ENCODE measurements around the gene NSMCE3. TPM values are rescaled to one million over a fixed set of nuclear protein-coding genes. Genes with fewer than 3 reads are reported as not detected.
"Not testable (repeated sequence)": the region's sequence is repeated elsewhere in the genome, so short reads cannot be mapped to it uniquely, and the experiment has no call there.

NSMCE3 gene
- total RNA-seq, 2 experiments from 2014 or later: 8.6 to 8.7 TPM

DNA sequence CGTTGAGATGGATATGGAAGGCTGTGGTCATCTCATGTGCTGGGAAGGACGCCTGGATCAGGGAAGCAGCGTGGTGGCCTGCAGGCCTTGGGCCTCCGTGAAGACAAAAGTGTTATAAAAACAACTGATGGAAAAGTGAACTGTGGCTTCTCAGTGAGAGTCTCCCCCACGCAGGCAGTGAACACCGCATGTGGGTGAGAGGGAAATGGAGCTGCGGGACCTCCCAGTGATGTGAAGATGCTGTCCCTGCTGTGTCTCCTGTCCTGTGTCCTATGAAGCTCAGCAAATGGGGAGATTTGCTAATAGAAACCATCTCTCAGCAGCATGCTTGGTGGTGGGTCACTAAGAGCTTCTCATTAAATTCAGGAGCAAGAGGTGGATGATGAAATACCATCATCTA, 25.1 kb downstream of the NSMCE3 start:
- peaks cover 2% of the 10 kb centered on the region for H3K27me3 Mint-ChIP-seq
- no peak overlapping the region for H3K4me3 Mint-ChIP-seq
- no peak overlapping the region for H3K27ac Mint-ChIP-seq
- no peaks in the 10 kb centered on the region for H3K9me3 Mint-ChIP-seq
- H3K4me1 Mint-ChIP-seq: no peaks in the 10 kb centered on the region
- no peak for DNase-seq
- no peaks in the 10 kb centered on the region for H3K36me3 Mint-ChIP-seq

DNA sequence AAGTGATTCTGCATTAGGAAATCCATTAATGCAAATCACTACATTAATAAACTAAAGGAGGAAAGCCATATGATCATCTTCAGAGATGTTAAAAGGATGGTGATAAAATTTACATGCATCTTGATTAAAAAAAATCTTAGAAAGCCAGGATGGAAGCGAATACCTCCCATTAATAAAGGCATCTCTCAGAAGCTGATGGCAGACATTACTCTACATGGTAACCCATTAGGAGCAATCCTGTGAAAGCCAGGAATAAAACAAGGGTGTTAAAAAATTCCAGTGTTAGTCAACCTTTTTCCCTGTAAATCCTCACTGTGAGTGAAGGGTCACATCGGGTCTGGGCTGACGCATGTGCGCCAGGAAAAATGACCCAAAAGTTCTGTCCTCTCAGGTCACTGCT, 25.5 kb downstream of the NSMCE3 start:
- Mint-ChIP-seq H3K27me3 (peaks cover 6% of the 10 kb centered on the region), H3K36me3 (no peaks in the 10 kb centered on the region), H3K27ac (no peak overlapping the region), H3K4me3 (no peak overlapping the region), H3K9me3 (no peaks in the 10 kb centered on the region), H3K4me1 (no peaks in the 10 kb centered on the region)
- DNase-seq: no peak

DNA sequence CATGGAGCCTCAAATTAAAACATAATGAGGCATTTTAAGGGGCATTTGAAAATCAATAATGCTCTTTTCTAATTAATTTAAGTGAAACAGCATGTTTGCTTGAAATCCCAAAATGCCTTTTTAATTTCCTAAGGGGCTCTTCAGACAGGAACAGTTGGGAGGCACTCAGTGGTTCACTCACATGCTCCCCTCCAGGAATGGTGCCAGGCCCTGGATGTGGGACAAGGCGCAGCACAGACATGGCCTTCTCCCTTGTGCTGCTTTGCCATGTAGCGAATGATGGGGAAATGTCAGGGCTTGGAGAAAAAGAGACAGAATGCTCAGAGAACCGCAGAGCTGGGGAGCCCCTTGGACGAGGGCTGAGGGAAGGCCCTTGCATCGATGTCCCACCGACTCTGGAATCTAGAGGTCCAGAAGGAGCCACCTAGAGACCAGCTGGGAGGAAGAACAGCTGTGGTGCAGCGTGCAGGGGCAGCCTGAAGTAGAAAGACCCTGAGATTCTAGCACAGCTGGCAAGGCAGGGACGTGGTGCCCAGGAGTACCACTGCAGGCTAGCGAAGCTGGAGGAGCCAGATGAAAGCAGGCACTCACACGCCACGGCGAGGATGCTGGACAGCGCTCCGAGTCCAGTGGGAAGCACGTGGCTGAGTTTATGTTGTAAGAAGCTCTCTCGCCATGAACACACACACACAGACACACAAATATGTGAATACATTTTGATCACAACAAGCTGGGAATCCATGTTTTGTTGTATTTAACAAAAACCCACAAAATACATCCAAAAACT, 27.0 kb downstream of the NSMCE3 start:
- Mint-ChIP-seq H3K36me3 (no peaks in the 10 kb centered on the region), H3K27me3 (peaks cover 6% of the 10 kb centered on the region), H3K9me3 (no peaks in the 10 kb centered on the region), H3K4me1 (no peaks in the 10 kb centered on the region), H3K27ac (no peak overlapping the region), H3K4me3 (no peak overlapping the region)
- no peak for DNase-seq

DNA sequence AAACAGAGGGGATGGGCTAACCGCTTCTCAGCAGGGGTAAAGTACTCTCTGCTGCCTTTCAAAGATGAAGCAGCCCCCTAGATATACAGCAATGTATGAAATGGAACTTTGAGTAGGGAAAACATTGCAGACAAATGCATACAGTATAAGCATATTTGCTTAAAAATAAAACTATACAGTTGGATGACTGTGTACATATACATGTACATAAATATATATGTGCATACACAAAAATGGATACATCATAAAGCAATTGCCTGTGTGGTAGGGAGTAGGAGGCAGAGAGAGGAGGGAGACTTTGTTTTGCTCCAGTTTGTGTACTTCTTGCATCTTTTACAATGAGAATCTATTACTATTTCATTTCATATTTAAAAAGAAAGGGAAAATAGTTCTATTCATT, 28.4 kb downstream of the NSMCE3 start:
- Mint-ChIP-seq H3K27me3 (peaks cover 10% of the 10 kb centered on the region), H3K4me1 (no peaks in the 10 kb centered on the region), H3K4me3 (no peak overlapping the region), H3K9me3 (no peaks in the 10 kb centered on the region), H3K36me3 (no peaks in the 10 kb centered on the region), H3K27ac (no peak overlapping the region)
- no peak for DNase-seq

DNA sequence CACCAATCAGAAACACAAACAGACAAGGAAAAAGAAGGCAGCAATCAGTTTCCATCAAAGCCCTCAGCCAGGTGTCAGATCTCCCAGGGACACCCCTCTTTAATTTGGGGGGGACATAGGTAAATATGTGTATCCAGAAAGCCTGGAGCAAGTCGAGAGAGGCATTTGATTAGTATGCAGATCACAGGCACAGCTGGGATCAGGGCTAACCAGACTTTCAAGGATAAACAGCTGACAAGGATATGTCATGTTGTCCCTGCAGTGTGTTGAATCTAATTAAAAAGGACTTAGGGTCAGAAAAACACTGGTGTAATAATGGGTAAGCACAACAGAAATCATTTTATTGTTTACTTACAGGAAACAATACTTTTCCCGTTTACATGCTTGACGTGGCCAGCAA, 30.2 kb downstream of the NSMCE3 start:
- Mint-ChIP-seq H3K36me3 (no peaks in the 10 kb centered on the region), H3K27ac (no peak overlapping the region), H3K27me3 (peaks cover 13% of the 10 kb centered on the region), H3K4me3 (no peak overlapping the region), H3K4me1 (no peaks in the 10 kb centered on the region), H3K9me3 (peaks cover 8% of the 10 kb centered on the region)
- DNase-seq: no peak

DNA sequence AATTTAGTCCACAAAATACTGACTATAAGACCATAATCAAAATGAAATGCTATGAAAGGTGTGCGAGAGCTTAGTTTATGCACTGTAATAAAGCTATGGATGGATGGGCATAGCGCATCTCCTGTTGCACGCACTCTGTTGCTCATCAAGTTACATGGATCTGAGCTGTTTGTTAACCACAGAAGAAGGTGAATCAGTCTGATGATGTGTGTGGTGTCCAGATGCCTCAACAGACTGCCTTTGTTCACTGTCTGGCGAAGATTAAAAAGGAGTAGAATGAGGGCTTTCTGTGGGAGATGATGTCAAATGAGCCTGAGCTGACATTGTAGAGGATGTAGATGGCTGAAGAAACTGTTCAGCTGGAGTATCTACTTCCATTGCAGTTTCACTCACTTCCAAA, 36.1 kb downstream of the NSMCE3 start:
- Mint-ChIP-seq H3K4me3 (no peak overlapping the region), H3K27me3 (peaks cover 19% of the 10 kb centered on the region), H3K27ac (no peak overlapping the region), H3K9me3 (peaks cover 8% of the 10 kb centered on the region), H3K36me3 (no peaks in the 10 kb centered on the region), H3K4me1 (no peaks in the 10 kb centered on the region)
- DNase-seq: no peak

DNA sequence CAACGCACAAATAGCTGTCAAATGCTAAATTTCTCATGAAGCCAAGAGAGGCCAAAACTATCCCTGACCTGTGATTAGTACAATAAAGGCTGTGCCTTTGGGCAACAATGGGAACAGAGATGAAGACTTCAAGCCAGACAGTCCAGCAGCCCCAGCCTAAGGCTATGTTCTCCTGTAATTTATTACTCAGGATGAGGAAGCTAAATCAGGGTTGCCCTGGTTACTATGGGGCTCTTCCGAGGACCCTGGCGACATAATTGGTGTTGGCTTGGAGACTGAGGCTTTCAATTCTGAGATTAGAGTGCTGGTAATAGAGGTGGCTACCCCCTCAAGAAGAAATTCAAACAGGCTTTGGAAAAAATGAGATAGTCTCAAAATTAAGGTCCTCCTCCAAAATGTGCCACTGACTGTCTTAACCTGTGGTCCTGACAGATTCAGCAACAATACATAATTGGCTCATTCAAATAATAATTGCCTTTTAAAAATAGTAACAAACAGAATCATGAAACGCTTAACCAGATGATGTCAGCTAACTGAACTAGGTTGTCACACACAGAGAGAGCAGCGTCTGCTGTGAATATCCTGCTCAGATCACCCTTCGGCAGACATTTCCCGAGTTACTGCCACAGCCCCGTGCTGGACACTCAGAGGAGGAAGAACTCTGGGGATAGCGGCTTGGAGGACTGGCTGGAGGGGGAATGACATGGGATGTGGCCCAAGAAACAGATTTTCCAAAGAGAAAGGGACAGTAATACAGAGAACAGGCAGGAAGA, 43.0 kb downstream of the NSMCE3 start:
- no peak overlapping the region for H3K27ac Mint-ChIP-seq
- no peak for DNase-seq
- no peaks in the 10 kb centered on the region for H3K36me3 Mint-ChIP-seq
- H3K4me3 Mint-ChIP-seq: no peak overlapping the region
- H3K4me1 Mint-ChIP-seq: no peaks in the 10 kb centered on the region
- H3K27me3 Mint-ChIP-seq: peaks cover 38% of the 10 kb centered on the region
- no peaks in the 10 kb centered on the region for H3K9me3 Mint-ChIP-seq

DNA sequence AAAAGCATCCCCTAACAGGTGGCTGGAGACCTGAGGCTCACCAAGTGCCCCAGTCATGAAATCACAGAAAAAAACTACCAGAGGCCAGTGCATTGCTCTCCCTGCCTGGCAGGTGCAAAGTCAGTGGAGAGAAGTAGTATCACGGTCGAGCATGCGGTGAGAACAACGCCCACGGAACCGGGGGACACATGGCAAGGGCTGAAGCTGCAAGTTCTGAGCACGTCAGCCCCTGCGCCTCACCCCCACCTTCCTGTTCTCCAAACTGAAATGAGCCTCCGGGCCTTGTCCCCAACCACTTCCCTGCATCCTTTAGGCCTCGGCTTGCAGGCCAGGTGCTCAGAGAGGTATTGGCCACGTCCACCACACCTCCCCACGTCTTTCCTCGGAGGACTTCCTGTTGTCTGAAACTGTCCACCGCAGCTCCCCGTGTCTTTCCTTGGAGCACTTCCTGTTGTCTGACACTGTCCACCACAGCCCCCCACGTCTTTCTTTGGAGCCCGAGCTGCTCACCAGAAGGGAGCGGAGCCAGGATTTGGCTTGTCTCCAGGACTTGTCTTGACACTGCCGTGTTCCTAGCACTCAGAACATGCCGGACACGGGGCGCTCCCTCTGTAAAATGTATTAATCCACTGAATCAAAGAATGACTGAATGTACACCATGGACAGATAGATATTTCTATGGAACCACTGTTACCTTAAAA, 43.9 kb downstream of the NSMCE3 start:
- no peaks in the 10 kb centered on the region for H3K36me3 Mint-ChIP-seq
- no peak overlapping the region for H3K27ac Mint-ChIP-seq
- no peaks in the 10 kb centered on the region for H3K4me1 Mint-ChIP-seq

DNA sequence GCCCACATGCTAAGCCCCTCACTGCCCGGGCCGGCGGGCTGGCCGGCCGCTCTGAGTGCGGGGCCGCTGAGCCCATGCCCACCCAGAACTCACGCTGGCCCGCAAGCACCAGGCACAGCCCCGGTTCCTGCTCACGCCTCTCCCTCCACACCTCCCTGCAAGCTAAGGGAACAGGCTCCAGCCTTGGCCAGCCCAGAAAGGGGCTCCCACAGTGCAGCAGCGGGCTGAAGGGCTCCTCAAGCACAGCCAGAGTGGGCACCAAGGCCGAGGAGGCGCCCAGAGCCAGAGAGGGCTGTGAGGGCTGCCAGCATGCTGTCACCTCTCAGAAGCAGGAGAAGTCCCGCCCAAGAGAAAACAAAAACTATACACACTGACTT, 44.6 kb downstream of the NSMCE3 start:
- peaks cover 34% of the 10 kb centered on the region for H3K27me3 Mint-ChIP-seq
- not testable (repeated sequence) for DNase-seq, H3K9me3 Mint-ChIP-seq, H3K4me3 Mint-ChIP-seq, H3K27ac Mint-ChIP-seq, H3K4me1 Mint-ChIP-seq, H3K36me3 Mint-ChIP-seq

More for the DNA sequence above, 43.9 kb downstream of the NSMCE3 start:
- no peak overlapping the region for H3K4me3 Mint-ChIP-seq
- peaks cover 38% of the 10 kb centered on the region for H3K27me3 Mint-ChIP-seq
- no peaks in the 10 kb centered on the region for H3K9me3 Mint-ChIP-seq
- no peak for DNase-seq

DNA sequence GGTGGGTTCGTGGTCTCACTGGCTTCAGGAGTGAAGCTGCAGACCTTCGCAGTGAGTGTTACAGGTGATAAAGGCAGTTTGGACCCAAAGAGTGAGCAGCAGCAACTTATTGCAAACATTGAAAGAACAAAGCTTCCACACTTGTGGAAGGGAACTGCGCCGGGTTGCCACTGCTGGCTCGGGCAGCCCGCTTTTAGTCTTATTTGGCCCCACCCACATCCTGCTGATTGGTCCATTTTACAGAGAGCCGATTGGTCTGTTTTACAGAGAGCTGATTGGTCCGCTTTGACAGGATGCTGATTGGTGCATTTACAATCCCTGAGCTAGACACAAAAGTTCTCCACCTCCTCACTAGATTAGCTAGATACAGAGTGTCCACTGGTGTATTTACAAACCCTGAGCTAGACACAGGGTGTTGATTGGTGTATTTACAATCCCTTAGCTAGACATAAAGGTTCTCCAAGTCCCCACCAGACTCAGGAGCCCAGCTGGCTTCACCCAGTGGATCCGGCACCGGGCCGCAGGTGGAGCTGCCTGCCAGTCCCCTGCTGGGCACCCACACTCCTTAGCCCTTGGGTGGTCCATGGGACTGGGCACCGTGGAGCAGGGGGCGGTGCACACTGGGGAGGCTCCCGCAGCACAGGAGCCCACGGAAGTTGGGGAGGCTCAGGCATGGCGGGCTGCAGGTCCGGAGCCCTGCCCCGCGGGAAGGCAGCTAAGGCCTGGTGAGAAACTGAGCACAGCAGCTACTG, 45.2 kb downstream of the NSMCE3 start:
- not testable (repeated sequence) for H3K4me1 Mint-ChIP-seq, H3K9me3 Mint-ChIP-seq, H3K4me3 Mint-ChIP-seq, DNase-seq, H3K27ac Mint-ChIP-seq, H3K36me3 Mint-ChIP-seq
- peaks cover 28% of the 10 kb centered on the region for H3K27me3 Mint-ChIP-seq

DNA sequence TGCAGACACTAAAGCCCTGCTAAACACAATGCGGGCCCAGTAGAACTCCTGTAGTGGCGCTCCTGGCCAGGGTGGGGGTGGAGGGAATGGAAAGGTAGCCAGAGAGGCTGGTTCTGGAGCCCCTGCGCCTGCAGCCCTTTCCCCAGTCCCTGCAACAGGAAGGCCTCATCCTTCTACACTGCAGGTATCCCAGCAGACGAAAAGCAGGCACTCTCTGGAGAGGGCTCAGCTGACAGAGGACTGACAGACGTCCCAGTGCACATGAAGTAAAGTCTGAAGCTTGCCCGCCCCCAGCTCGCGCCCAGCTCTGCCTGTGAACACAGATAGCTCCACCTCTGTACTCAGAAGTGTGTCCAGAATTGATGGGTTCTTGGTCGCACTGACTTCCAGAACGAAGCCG, 46.0 kb downstream of the NSMCE3 start:
- Mint-ChIP-seq H3K36me3 (no peaks in the 10 kb centered on the region), H3K27ac (no peak overlapping the region), H3K4me3 (no peak overlapping the region), H3K27me3 (peaks cover 27% of the 10 kb centered on the region), H3K4me1 (no peaks in the 10 kb centered on the region), H3K9me3 (no peaks in the 10 kb centered on the region)
- DNase-seq: no peak

DNA sequence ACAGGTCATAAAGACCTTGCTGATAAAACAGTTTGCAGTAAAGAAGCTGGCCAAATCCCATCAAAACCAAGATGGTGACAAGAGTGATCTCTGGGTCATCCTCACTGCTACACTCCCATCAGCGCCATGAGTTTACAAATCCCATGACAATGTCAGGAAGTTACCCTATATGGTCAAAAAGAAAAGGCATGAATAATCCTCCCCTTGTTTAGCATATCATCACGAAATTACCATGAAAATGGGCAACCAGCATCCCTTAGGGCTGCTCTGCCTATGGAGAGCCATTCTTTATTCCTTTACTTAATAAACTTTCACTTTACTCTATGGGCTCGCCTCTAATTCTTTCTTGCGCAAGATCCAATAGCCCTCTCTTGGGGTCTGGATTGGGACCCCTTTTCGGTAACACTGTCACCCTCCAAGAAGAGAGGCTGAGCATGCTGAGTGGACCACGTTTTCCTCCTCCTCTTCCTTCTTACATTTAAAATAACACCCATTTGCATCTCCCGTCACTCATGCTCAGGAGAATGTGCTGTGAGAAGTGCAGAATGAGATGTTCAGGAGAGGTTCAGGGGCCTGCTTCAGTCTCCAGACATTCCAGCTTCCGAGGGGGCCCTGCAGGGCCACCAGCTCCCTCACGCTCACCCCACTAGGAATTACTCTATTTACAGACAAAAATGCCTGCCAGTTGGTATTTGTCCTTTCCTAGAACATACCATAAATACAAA, 47.3 kb downstream of the NSMCE3 start:
- Mint-ChIP-seq H3K4me1 (no peaks in the 10 kb centered on the region), H3K27me3 (peaks cover 19% of the 10 kb centered on the region), H3K27ac (no peak overlapping the region), H3K4me3 (no peak overlapping the region), H3K9me3 (no peaks in the 10 kb centered on the region), H3K36me3 (no peaks in the 10 kb centered on the region)
- no peak for DNase-seq

DNA sequence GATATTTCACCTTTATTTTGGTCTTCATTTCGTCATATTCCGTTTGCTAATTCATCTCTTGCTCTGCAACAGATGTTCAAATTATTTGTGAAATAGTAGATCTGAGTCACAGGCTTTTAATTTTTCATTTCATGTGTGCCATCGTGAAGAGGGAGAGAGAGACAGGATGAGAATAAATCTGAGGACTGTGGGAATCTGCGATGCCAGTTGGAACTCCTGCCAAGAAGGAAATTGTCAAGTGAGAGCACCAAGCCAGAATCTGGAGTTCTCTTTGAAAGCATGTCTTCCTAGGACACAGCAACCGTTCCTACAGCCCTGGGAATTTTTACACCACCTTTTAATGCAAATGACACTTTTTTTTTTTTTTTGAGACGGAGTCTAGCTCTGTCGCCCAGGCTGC, 48.8 kb downstream of the NSMCE3 start:
- Mint-ChIP-seq H3K4me1 (no peaks in the 10 kb centered on the region), H3K4me3 (no peak overlapping the region), H3K27me3 (peaks cover 6% of the 10 kb centered on the region), H3K9me3 (no peaks in the 10 kb centered on the region), H3K36me3 (no peaks in the 10 kb centered on the region), H3K27ac (no peak overlapping the region)
- no peak for DNase-seq

DNA sequence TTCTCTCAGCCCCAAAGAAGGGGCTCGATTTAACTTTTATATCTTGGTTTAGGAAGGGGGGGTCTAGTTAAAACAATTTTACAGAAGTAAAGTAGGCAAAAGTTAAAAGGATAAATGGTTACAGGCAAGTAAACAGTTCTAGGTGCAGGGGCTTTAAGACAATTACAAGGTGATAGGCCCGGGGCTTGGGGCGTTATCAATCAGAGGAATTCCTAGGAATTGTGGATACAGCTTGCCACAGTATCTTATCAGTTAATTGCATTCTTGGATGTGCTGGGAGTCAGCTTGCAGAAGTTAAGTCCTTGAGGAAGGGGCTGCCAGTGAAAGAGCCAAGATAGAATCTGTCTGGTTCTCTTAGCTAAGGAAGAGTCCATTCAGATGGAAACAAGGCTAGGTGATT, 52.7 kb downstream of the NSMCE3 start:
- H3K4me1 Mint-ChIP-seq: no peaks in the 10 kb centered on the region
- no peaks in the 10 kb centered on the region for H3K36me3 Mint-ChIP-seq
- no peak overlapping the region for H3K27ac Mint-ChIP-seq
- H3K9me3 Mint-ChIP-seq: no peaks in the 10 kb centered on the region
- no peak for DNase-seq
- no peak overlapping the region for H3K4me3 Mint-ChIP-seq
- H3K27me3 Mint-ChIP-seq: no peaks in the 10 kb centered on the region
